Immature natural killer cell (primary cell): ENCODE data around the gene CFAP100. TPM values are rescaled to one million over a fixed set of nuclear protein-coding genes. Genes with fewer than 3 reads are reported as not detected.

Experiments used
- DNase-seq, 3 donors: peaks; one replicate each; pipeline ENCODE4 v3.0.0; 2022; ENCODE audit warnings: mixed read lengths in 1 of 3
- H3K27ac Mint-ChIP-seq, 6 donors: one replicate each; pipeline ENCODE4 v1.8.0; 2020; ENCODE audit warnings: mixed read lengths in 6 of 6, mild to moderate bottlenecking in 5 of 6, inconsistent platforms in 4 of 6, moderate library complexity in 3 of 6
- H3K27me3 Mint-ChIP-seq, 3 donors: one replicate each; pipeline ENCODE4 v1.8.0; 2020 to 2021; ENCODE audit warnings: low read depth in 3 of 3, mild to moderate bottlenecking in 3 of 3, mixed read lengths in 3 of 3, moderate library complexity in 3 of 3, inconsistent platforms in 1 of 3
- H3K36me3 Mint-ChIP-seq, 3 donors: one replicate each; pipeline ENCODE4 v1.8.0; 2020; ENCODE audit warnings: mixed read lengths in 3 of 3, inconsistent platforms in 2 of 3, mild to moderate bottlenecking in 2 of 3
- H3K4me1 Mint-ChIP-seq, 2 donors: one replicate each; pipeline ENCODE4 v1.8.0; 2020; ENCODE audit warnings: inconsistent platforms in 2 of 2, mild to moderate bottlenecking in 2 of 2, mixed read lengths in 2 of 2, moderate library complexity in 1 of 2
- H3K4me3 Mint-ChIP-seq, 5 donors: one replicate each; pipeline ENCODE4 v1.8.0; 2020; ENCODE audit warnings: mild to moderate bottlenecking in 5 of 5, mixed read lengths in 5 of 5, inconsistent platforms in 3 of 5, moderate library complexity in 3 of 5
- H3K9me3 Mint-ChIP-seq, 6 donors: one replicate each; pipeline ENCODE4 v1.8.0; 2020; ENCODE audit warnings: mild to moderate bottlenecking in 6 of 6, mixed read lengths in 6 of 6, inconsistent platforms in 4 of 6, moderate library complexity in 3 of 6
- polyA plus RNA-seq, 3 donors: library from polyadenylated mRNA; unstranded; fragments of 300-500 nt; fragmentation: Illumina TruSeq; gene quantifications; one replicate each; pipeline ENCODE4 v1.2.3, GENCODE V29; 2021

CFAP100 gene
- polyA plus RNA-seq, 3 donors from 2014 or later: not detected

DNA sequence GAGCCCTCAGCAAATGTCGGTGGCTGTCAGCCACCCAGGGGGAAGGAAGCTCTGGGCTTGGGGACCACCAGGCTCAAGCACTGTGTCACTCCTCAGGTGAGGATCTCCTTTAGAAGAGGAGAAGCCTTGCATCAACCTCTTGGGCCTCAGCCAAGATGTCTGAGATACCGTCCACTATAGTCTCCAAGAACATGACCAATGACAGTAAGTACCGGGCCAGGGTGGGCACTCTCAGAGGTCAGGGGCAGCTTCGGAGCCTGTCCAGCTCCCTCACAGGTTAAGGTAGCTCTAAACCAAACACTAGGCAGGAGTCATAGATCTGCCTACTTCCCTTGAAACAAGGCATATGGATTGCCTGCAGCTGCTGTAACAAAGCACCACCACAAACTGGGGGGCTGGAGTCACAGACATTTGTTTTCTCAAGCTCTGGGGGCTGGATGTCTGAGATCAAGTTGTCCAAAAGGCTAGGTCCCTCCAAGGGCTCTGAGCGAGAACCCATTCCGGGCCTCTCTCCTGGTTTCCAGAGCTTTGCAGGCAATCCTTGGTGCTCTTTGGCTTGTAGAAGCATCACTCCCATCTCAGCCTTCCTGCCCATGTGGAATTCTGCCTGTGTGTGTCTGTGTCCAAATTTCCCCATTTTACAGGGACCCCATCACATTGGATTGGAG is 1.3 kb downstream of the CFAP100 start:
- no peaks in the 10 kb centered on the region for H3K9me3 Mint-ChIP-seq
- H3K36me3 Mint-ChIP-seq: no peaks in the 10 kb centered on the region
- H3K27ac Mint-ChIP-seq: no peak overlapping the region
- H3K4me3 Mint-ChIP-seq: no peak overlapping the region
- peaks cover 2 to 7% (median 4%) of the 10 kb centered on the region in 3 donors for H3K27me3 Mint-ChIP-seq
- no peaks in the 10 kb centered on the region for H3K4me1 Mint-ChIP-seq
- DNase-seq: no peak

DNA sequence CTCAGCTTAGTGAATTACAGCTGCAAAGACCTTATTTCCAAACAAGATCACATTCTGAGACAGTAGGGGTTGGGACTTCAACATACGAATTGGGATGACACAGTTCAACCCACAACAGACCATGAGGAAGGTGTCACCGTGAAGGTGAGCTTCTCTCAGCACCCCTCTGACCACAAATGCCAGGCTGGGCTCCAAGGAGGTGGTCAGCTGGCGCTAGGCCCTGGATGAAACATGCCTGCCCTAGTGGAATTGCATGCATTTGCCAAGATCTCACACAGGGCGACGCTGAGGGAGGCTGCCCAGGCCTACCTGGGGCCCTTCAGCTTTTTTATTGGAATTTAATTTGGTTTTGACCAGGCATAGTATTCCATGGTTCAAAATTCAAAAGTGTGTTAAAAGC is 1.8 kb downstream of the CFAP100 start:
- no peak overlapping the region for H3K4me3 Mint-ChIP-seq
- H3K36me3 Mint-ChIP-seq: no peaks in the 10 kb centered on the region
- no peak overlapping the region for H3K27ac Mint-ChIP-seq
- no peaks in the 10 kb centered on the region for H3K4me1 Mint-ChIP-seq
- peaks cover 0 to 7% (median 2%) of the 10 kb centered on the region in 3 donors for H3K27me3 Mint-ChIP-seq
- no peaks in the 10 kb centered on the region for H3K9me3 Mint-ChIP-seq
- no peak for DNase-seq

DNA sequence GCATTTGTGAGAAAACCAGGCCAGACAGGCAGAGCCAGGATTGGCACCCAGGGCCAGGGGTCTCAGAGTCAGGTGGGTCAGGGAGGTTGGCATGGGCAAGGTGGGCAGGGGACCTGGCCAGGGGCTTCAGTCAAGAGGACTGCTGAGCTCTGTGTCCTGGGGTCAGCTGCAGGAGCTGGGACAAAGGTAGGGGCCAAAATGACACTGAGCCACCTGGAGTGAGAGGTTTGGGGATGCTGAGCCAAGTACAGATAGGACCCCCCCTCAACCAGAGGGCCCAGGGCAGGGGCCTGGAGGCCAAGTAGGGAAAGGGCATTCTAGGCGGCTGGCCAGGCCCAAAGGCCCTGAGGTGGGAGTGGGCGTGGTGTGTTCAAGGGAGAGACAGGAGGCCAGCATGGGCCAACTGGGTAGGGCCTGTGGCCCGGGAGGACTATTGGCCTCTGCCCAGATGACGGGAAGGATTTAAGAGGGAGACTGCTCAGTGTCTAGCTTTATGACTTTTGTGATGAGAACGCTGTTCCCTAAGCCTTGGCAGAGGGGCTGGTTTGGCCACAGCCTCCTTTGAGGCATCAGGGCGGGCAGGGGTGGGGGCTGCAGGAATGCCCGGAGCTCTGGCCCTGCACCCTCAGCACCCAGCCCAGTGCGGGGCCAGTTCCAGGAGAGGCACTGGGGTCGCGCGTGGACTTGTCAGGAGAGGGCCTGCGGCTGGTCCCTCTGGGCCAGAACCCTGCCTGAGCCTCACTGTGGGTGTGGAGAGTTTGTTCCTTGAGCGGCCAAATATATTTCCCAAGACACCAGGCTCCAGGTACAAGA is 3.1 kb downstream of the CFAP100 start:
- Mint-ChIP-seq H3K27me3 (peaks cover 0 to 7% (median 4%) of the 10 kb centered on the region in 3 donors), H3K9me3 (no peaks in the 10 kb centered on the region), H3K36me3 (no peaks in the 10 kb centered on the region), H3K4me1 (no peaks in the 10 kb centered on the region), H3K27ac (no peak overlapping the region), H3K4me3 (no peak overlapping the region)
- no peak for DNase-seq

DNA sequence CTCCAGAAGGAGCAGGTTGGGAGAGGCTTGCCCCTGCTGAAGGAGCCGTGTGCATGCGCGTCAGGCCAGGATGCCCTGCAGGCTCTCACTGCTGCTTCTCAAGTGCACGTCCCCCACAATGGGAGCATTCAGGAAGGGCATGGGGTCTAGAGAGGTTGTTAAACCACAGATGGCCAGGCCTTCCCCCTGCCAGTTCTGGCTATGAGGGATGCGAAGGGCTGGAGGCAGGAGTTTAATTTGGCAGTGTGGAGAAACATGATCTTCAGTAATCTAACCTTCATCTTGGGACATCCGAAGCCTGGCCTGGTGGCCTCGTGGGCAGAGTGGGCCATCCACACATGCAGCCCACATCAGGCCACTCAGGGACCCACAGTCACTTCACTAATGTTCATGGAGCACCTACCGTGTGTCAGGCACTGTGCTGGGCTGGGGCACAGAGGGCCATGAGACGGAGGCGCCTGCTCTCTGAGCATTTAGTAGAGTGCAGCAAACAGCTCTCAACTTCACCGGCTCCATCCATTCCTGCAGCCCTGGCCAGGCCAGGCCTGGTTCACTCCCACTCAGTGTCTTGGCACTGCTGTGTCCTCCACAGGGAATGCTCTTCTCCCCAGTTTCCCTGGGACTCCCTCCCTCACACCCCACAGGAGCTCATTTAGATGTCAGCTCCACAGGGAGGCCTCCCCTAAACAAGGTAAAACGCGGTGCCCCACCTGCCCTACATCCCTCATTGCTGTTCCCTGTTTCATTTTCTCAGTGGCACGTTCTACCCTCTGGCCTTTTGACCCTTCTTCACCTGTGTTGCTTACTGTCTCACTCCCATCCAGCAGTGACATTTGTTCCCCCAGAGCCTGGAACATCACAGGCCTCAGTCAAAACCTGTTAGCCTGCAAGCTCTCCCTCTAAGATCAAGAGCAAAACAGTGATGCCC is 4.0 kb downstream of the CFAP100 start:
- Mint-ChIP-seq H3K4me3 (no peak overlapping the region), H3K27me3 (peaks cover 0 to 7% (median 6%) of the 10 kb centered on the region in 3 donors), H3K27ac (no peak overlapping the region), H3K4me1 (no peaks in the 10 kb centered on the region), H3K36me3 (no peaks in the 10 kb centered on the region), H3K9me3 (no peaks in the 10 kb centered on the region)
- DNase-seq: no peak

DNA sequence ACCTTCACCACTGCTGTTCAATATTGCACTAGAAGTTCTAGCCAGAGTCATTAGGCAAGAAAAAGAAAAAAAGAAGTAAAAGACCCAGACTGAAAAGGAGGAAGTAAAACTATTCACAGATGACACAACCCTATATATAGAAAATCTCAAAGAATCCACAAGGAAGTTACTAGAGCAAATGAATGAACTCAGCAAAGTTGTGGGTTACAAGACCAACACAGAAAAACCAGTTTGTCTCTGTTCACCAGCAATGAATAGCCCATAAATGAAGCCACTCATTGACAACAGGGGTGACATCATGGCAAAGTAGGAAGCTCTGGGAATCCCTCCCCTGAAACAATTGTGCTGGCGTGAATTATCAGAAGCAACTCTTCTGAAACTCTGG is 4.6 kb downstream of the CFAP100 start:
- no peak overlapping the region for H3K27ac Mint-ChIP-seq
- no peaks in the 10 kb centered on the region for H3K9me3 Mint-ChIP-seq
- H3K36me3 Mint-ChIP-seq: no peaks in the 10 kb centered on the region
- no peak for DNase-seq
- H3K4me3 Mint-ChIP-seq: no peak overlapping the region
- H3K4me1 Mint-ChIP-seq: no peaks in the 10 kb centered on the region
- peaks cover 2 to 7% (median 7%) of the 10 kb centered on the region in 3 donors for H3K27me3 Mint-ChIP-seq

DNA sequence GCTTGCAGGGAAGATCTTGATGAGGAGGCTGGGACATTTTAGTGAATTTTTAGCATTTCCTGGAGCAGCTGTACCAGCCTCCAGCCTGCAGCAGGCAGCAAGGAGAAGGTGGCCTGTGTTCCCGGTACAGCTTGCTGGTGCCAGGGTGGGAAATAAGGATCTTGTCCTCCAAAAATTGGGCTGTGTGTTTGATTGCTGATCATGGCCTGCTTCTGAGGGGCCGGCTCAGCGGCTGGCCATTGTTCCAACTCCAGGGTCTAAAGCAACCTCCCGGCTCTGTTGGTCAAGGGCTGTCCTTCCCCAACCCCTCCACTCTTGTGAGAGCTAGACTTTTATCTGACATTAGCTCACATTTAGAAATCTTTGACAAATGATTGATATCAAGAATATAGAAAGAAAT is 5.0 kb downstream of the CFAP100 start:
- no peaks in the 10 kb centered on the region for H3K9me3 Mint-ChIP-seq
- H3K4me3 Mint-ChIP-seq: no peak overlapping the region
- no peaks in the 10 kb centered on the region for H3K4me1 Mint-ChIP-seq
- no peaks in the 10 kb centered on the region for H3K36me3 Mint-ChIP-seq
- H3K27me3 Mint-ChIP-seq: peaks cover 4 to 9% (median 5%) of the 10 kb centered on the region in 3 donors
- H3K27ac Mint-ChIP-seq: no peak overlapping the region
- no peak for DNase-seq

DNA sequence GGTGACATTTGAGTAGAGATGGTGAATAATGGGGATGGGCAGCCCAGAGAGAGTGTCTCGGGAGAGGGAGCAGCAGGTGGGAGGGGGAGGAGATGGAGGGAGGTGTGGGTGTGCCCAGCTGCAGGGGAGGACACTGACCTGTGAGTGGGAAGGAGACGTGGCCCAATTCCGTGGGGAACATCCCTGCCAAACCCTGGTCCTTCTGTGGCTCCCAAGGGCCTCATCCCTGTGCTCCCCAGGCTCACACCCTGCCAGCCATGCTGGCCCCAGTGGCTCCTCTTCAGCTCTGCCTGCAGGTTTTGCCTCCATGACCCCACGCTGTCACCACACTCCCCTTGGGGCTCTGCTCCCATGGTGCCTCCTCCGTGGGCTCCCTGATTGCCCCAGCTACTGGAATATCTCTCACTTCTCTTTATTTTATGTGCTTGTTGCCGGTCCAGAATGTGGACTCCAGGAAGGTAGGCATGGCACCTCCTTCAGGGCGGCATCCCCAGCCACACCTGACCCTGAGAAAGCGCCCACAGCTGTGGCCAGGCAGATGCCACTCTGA is 7.0 kb downstream of the CFAP100 start:
- H3K36me3 Mint-ChIP-seq: no peaks in the 10 kb centered on the region
- no peaks in the 10 kb centered on the region for H3K9me3 Mint-ChIP-seq
- no peaks in the 10 kb centered on the region for H3K4me1 Mint-ChIP-seq
- DNase-seq: no peak
- peaks cover 2 to 9% (median 4%) of the 10 kb centered on the region in 3 donors for H3K27me3 Mint-ChIP-seq
- no peak overlapping the region for H3K4me3 Mint-ChIP-seq
- H3K27ac Mint-ChIP-seq: peak overlapping the region in 1 of 6 donors; percentile 35

DNA sequence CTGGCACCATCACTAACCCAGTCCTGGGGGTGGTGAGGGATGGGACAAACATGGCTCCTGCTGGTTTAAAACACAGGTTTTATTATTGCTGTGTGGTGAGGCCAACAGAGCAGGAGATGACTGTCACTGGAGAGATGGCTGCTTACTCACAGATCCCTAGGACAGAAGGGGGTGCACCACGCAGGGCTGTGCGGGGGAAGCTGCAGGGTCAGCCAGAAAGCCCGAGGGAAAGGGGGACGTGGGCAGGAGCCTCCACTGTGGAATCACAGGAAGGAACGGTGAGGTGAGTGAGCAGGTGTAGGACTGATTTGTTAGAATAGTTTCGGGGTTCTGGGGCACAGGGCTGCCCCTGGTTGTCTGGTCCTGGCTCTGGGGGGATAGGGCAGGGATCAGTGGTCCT is 7.5 kb downstream of the CFAP100 start:
- H3K27ac Mint-ChIP-seq: no peak overlapping the region
- no peak for DNase-seq
- H3K27me3 Mint-ChIP-seq: peaks cover 2 to 11% (median 4%) of the 10 kb centered on the region in 3 donors
- no peaks in the 10 kb centered on the region for H3K9me3 Mint-ChIP-seq
- H3K36me3 Mint-ChIP-seq: no peaks in the 10 kb centered on the region
- no peak overlapping the region for H3K4me3 Mint-ChIP-seq
- no peaks in the 10 kb centered on the region for H3K4me1 Mint-ChIP-seq

DNA sequence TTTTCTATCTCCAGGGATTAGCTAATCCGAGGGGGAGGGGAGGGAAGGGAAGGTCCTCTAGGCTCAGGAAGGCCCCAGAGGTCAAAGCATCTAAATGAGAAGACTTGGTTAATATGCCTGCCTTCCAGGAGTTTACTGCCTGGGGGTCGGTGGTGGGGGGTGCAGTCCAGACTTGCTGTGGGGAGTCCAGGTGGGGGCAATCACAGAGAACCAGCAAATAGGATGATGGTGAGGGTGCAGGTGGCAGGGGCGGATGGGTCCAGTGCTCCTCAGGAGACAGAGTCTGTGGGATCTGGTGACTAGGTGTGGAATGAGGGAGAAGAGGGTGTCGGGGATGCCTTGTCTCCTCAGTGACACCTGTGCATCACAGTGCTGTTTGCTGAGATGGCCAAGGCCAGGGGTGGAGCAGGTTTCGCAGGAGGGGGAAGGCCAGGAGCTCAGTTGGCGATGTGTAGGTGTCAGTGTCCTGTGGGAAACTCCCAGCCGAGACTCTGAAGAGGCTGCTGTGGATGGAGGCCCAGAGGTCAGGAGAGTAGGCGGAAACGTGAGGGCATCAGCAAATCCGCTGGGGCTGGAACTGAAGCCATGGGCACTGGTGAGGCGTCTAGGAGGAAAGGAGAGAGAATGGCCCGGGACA is 8.1 kb downstream of the CFAP100 start:
- DNase-seq: no peak
- Mint-ChIP-seq H3K4me3 (no peak overlapping the region), H3K27ac (no peak overlapping the region), H3K36me3 (no peaks in the 10 kb centered on the region), H3K27me3 (peaks cover 2 to 11% (median 4%) of the 10 kb centered on the region in 3 donors), H3K9me3 (no peaks in the 10 kb centered on the region), H3K4me1 (no peaks in the 10 kb centered on the region)

DNA sequence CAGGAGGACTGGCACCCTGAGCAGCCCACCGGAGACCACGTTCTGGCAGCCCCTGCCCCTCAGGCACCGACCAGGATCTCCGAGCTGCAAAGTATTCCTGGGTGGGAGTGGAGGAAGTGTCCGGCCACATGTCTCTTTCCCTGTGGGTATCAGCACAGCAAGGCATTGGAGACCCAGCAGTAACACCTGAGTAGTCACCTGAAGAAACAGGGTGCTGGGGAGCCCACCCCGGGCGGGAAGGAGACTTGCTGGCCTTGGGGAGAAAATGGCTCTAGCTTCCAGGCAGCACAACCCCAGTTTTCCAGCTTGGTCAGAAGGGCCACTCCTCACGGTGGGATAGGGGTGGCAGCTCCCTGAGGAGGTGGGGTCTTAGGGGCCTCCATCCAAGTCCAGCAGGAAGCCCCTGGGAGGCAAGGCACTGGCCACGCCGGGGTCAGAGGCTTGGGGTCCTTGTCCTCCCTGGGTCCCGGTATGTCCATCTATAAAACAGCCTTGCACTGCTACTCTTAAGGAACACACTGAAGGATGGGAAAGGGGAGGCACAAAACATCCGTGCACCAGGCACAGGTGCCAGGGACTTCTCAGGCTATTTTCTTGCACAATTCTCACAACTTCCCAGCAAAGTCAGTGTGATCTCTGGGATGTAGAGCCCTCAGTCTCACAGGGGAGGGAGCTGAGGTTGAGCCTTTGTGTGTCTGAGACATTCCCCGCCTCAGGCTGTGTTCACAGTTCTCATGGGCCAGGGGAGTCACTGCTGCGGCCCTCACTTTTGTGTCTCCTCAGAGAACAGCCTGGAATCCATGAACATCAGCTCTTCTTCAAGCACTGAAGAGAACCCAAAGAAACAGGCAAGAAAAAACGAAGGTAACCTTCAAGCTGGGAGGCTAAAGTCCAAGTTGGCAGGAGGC is 11.9 kb downstream of the CFAP100 start:
- Mint-ChIP-seq H3K4me3 (no peak overlapping the region), H3K4me1 (no peaks in the 10 kb centered on the region), H3K27me3 (peaks cover 3 to 14% (median 7%) of the 10 kb centered on the region in 3 donors), H3K36me3 (no peaks in the 10 kb centered on the region), H3K27ac (no peak overlapping the region), H3K9me3 (no peaks in the 10 kb centered on the region)
- no peak for DNase-seq

DNA sequence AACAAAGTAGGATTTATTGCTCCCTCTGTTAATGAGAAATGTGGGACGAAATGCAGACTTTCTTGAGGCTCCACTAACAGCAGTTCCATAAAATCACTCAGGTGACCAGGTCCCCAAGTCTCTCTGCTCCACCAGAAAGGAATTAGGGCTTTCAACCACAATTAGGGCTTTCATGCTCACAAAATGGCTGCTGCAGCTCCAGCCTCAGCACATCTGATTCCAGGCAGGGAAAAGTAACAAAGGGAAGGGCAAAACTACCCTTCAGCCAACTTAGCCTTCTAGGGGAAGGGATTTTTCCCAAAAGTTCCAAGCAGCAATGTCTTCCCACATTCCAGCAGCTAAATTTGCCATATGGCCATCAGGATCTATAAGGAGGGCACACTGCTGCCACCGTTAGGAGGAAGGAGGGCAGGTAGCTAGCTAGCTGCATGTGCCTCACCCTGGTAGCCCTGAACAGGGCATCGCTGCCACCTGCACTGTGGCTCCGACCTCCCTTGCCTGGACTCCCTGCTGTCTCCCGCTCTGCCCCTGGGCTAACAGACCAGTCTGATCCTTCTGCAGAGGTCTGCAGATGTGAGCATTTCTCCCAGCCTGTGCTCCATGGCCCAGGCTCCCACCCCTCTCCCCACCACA is 12.8 kb downstream of the CFAP100 start:
- Mint-ChIP-seq H3K27ac (no peak overlapping the region), H3K9me3 (no peaks in the 10 kb centered on the region), H3K36me3 (no peaks in the 10 kb centered on the region), H3K4me1 (no peaks in the 10 kb centered on the region), H3K27me3 (peaks cover 3 to 13% (median 9%) of the 10 kb centered on the region in 3 donors), H3K4me3 (no peak overlapping the region)
- DNase-seq: no peak

DNA sequence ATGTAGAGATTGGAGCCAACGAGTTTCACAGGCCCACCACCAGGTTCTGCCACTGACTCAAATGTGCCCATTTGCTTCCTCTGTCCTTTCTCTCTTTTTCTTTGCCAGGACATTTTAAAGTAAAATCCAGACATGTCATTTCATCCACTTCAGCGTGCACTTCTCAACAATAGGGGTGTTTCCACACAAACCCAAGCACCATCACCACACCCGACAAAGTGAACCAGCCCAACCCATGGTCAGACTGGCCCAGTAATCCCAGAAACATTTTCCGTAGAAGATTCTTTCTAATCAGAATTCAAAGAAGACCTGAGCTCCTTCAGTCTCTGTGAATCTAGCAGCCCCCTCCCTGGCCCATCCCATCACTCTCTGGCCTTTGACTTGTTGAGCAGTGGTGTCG is 13.4 kb downstream of the CFAP100 start:
- no peak overlapping the region for H3K4me3 Mint-ChIP-seq
- no peaks in the 10 kb centered on the region for H3K9me3 Mint-ChIP-seq
- no peak for DNase-seq
- H3K36me3 Mint-ChIP-seq: no peaks in the 10 kb centered on the region
- H3K4me1 Mint-ChIP-seq: no peaks in the 10 kb centered on the region
- H3K27ac Mint-ChIP-seq: no peak overlapping the region
- peaks cover 3 to 10% (median 9%) of the 10 kb centered on the region in 3 donors for H3K27me3 Mint-ChIP-seq
